Activated CD4-positive, alpha-beta T cell treated with anti-CD3 and anti-CD28 coated beads for 1 hour (primary cell): ENCODE data around the gene PPFIA4.

Source experiments
- DNase-seq: peaks from one replicate; pipeline ENCODE4 v3.0.0-alpha.2; 2020

PPFIA4 gene

GRCh38 chr1:203104789-203105390 lies 78.6 kb downstream of the PPFIA4 start:
- no peak for DNase-seq

GRCh38 chr1:203112475-203112874 lies 86.2 kb downstream of the PPFIA4 start:
- no peak for DNase-seq

GRCh38 chr1:203113308-203113707 lies 87.0 kb downstream of the PPFIA4 start:
- DNase-seq, result no peak

- DNase-seq, result no peak
Observed at GRCh38 chr1:203114202-203114601, 87.9 kb downstream of the PPFIA4 start.

GRCh38 chr1:203116091-203116820 lies 90.0 kb downstream of the PPFIA4 start:
- no peak for DNase-seq

GRCh38 chr1:203117611-203118575 lies 91.6 kb downstream of the PPFIA4 start:
- DNase-seq, result no peak

GRCh38 chr1:203120325-203121153 lies 94.2 kb downstream of the PPFIA4 start:
- DNase-seq, result no peak

- DNase-seq, result no peak
Observed at GRCh38 chr1:203121186-203122015, 95.1 kb downstream of the PPFIA4 start.

- DNase-seq, result no peak
Observed at GRCh38 chr1:203122159-203122558, 95.9 kb downstream of the PPFIA4 start.

GRCh38 chr1:203124011-203124410 lies 97.7 kb downstream of the PPFIA4 start:
- no peak for DNase-seq

GRCh38 chr1:203124546-203125317 lies 98.4 kb downstream of the PPFIA4 start:
- no peak for DNase-seq

GRCh38 chr1:203126151-203126865 lies 100.0 kb downstream of the PPFIA4 start:
- no peak for DNase-seq

- DNase-seq, result no peak
Observed at GRCh38 chr1:203126866-203127665, 100.8 kb downstream of the PPFIA4 start.

- DNase-seq, result no peak
Observed at GRCh38 chr1:203127666-203128430, 101.6 kb downstream of the PPFIA4 start, which contains the start of gene ADORA1. Gene ADORA1 (plus strand): TSS chr1:203127726. CDS start chr1:203128842, 1,116 bp downstream.

- no peak for DNase-seq
Observed at GRCh38 chr1:203128431-203128715, 102.1 kb downstream of the PPFIA4 start.
